ENCODE results near the gene VN1R5. TPM values are rescaled to one million over a fixed set of nuclear protein-coding genes. Genes with fewer than 3 reads are reported as not detected.

VN1R5 gene
- total RNA-seq, 2 donors from 2014 or later = not detected

DNA sequence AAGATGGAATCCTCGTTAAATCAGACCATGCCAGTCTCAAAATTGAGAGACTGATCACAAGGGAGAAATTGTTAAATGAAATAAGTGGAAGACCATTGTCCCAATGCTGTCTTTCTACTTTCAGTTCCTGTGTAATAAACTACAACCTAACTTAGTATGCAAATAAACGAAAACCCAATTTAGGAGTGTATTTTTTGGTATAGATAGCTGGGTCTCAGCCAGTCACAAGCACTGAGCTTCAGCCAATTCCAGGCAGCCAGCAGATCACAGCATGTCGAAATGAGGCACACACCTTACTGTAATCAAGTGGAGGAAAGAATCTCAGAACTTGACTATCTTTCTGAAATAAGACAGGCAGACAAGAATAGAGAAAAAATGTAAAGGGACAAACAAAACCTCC is 33.0 kb upstream of the VN1R5 start:
- no peaks in the 10 kb centered on the region for H3K4me1 ChIP-seq (ENCODE audit: control insufficient read depth, insufficient read depth, low read length)
- H3K9ac ChIP-seq (ENCODE audit: extremely low read depth, low read length, poor library complexity, severe bottlenecking) = no peak overlapping the region
- no peak overlapping the region for H3K27ac Mint-ChIP-seq
- H3K9me3 ChIP-seq (ENCODE audit: control insufficient read depth, low read length) = peaks cover 7% of the 10 kb centered on the region
- no peak overlapping the region for H3K4me3 Mint-ChIP-seq
- peaks cover 37% of the 10 kb centered on the region for H3K9me3 Mint-ChIP-seq
- TF ChIP-seq, protein P1, sequence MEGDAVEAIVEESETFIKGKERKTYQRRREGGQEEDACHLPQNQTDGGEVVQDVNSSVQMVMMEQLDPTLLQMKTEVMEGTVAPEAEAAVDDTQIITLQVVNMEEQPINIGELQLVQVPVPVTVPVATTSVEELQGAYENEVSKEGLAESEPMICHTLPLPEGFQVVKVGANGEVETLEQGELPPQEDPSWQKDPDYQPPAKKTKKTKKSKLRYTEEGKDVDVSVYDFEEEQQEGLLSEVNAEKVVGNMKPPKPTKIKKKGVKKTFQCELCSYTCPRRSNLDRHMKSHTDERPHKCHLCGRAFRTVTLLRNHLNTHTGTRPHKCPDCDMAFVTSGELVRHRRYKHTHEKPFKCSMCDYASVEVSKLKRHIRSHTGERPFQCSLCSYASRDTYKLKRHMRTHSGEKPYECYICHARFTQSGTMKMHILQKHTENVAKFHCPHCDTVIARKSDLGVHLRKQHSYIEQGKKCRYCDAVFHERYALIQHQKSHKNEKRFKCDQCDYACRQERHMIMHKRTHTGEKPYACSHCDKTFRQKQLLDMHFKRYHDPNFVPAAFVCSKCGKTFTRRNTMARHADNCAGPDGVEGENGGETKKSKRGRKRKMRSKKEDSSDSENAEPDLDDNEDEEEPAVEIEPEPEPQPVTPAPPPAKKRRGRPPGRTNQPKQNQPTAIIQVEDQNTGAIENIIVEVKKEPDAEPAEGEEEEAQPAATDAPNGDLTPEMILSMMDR (conservative IDR thresholded peaks at IDR 0.05) = no peak
- H3K27me3 ChIP-seq (ENCODE audit: control insufficient read depth, insufficient read depth, low read length, poor library complexity, severe bottlenecking) = no peaks in the 10 kb centered on the region
- H3K4me3 ChIP-seq (ENCODE audit: low read length) = no peak overlapping the region
- peaks cover 7% of the 10 kb centered on the region for H3K27me3 Mint-ChIP-seq (ENCODE audit: insufficient read depth)
- no peak for DNase-seq
- no peak overlapping the region for H3K27ac ChIP-seq (ENCODE audit: low read depth, low read length)
- peaks cover 5% of the 10 kb centered on the region for H3K36me3 Mint-ChIP-seq (ENCODE audit: low read depth)
- WGBS, 2 experiments (ENCODE audit: insufficient coverage in 1 of 2, insufficient read length in 1 of 2) = 63 to 85% methylated on average over 1 to 3 of the region's 3 CpGs
- no peaks in the 10 kb centered on the region for H3K4me1 Mint-ChIP-seq
- H3K36me3 ChIP-seq (ENCODE audit: control insufficient read depth, insufficient read depth, low read length) = no peaks in the 10 kb centered on the region

DNA sequence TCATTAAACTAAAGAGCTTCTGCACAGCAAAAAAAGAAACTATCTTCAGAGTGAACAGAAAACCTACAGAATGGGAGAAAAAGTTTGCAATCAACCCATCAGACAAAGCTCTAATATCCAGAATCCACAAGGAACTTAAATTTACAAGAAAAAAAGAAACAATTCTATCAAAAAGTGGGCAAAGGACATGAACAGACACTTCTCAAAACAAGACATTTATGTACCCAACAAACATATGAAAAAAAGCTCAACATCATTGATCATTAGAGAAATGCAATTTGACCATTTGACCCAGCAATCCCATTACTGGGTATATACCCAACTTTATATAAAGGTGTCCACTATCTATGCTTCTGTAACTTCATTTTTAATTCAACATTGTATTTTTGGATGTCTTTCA is 31.1 kb upstream of the VN1R5 start:
- Mint-ChIP-seq H3K27me3 (ENCODE audit: insufficient read depth) (peaks cover 4% of the 10 kb centered on the region), H3K9me3 (peaks cover 47% of the 10 kb centered on the region), H3K4me1 (no peaks in the 10 kb centered on the region), H3K27ac (no peak overlapping the region), H3K4me3 (no peak overlapping the region), H3K36me3 (ENCODE audit: low read depth) (peaks cover 5% of the 10 kb centered on the region)
- Histone ChIP-seq H3K36me3 (ENCODE audit: control insufficient read depth, insufficient read depth, low read length) (no peaks in the 10 kb centered on the region), H3K4me3 (ENCODE audit: low read length) (no peak overlapping the region), H3K4me1 (ENCODE audit: control insufficient read depth, insufficient read depth, low read length) (no peaks in the 10 kb centered on the region), H3K9ac (ENCODE audit: extremely low read depth, low read length, poor library complexity, severe bottlenecking) (no peak overlapping the region), H3K27me3 (ENCODE audit: control insufficient read depth, insufficient read depth, low read length, poor library complexity, severe bottlenecking) (no peaks in the 10 kb centered on the region), H3K9me3 (ENCODE audit: control insufficient read depth, low read length) (peaks cover 16% of the 10 kb centered on the region), H3K27ac (ENCODE audit: low read depth, low read length) (no peak overlapping the region)
- TF ChIP-seq, protein P1 (conservative IDR thresholded peaks at IDR 0.05) = no peak
- no peak for DNase-seq

DNA sequence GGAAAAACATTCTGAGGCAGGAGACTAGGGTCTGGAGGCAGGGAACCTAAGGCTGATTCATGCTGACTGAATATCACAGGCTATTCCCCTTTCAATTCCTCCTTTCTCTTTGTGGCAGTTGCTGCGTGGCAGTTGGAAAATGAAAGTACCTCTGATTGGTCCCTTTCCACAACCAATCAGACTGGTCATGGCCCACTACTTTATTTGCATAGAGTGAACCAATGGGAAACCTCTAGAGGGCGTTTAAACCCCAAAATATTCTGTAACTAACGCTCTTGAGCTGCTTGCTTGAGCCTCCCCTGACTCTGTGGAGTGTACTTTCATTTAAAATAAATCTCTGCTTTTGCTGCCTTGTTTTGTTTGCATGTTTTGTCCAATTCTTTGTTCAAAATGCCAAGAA is 27.7 kb upstream of the VN1R5 start:
- no peak overlapping the region for H3K27ac ChIP-seq (ENCODE audit: low read depth, low read length)
- Mint-ChIP-seq H3K9me3 (peaks cover 37% of the 10 kb centered on the region), H3K27me3 (ENCODE audit: insufficient read depth) (peaks cover 4% of the 10 kb centered on the region), H3K4me3 (no peak overlapping the region), H3K27ac (no peak overlapping the region), H3K36me3 (ENCODE audit: low read depth) (peaks cover 5% of the 10 kb centered on the region), H3K4me1 (no peaks in the 10 kb centered on the region)
- H3K4me3 ChIP-seq (ENCODE audit: low read length) = no peak overlapping the region
- TF ChIP-seq, protein P1 (conservative IDR thresholded peaks at IDR 0.05) = no peak
- H3K36me3 ChIP-seq (ENCODE audit: control insufficient read depth, insufficient read depth, low read length) = no peaks in the 10 kb centered on the region
- H3K4me1 ChIP-seq (ENCODE audit: control insufficient read depth, insufficient read depth, low read length) = no peaks in the 10 kb centered on the region
- H3K9ac ChIP-seq (ENCODE audit: extremely low read depth, low read length, poor library complexity, severe bottlenecking) = no peak overlapping the region
- no peaks in the 10 kb centered on the region for H3K27me3 ChIP-seq (ENCODE audit: control insufficient read depth, insufficient read depth, low read length, poor library complexity, severe bottlenecking)
- DNase-seq = no peak
- WGBS, 2 experiments (ENCODE audit: insufficient coverage in 1 of 2, insufficient read length in 1 of 2) = 70 to 83% methylated on average over 3 of the region's 3 CpGs
- peaks cover 16% of the 10 kb centered on the region for H3K9me3 ChIP-seq (ENCODE audit: control insufficient read depth, low read length)

Data from endodermal cell (in vitro differentiated cells).